K562 (cell line): ENCODE measurements around the gene PRM2. TPM values are rescaled to one million over a fixed set of nuclear protein-coding genes. Genes with fewer than 3 reads are reported as not detected.

Experiments
- ATF7 ChIP-seq: fragments of 450-650 bp; IDR thresholded peaks from 2 replicates; pipeline ENCODE4 v1.7.1; 2014; ENCODE audit warnings: mild to moderate bottlenecking, moderate library complexity
- CC2D1A ChIP-seq: fragments of 450-650 bp; IDR thresholded peaks from 2 replicates; pipeline ENCODE4 v1.6.1; 2017; ENCODE audit warnings: mild to moderate bottlenecking
- CCAR2 ChIP-seq: fragments of 200-400 bp; formaldehyde crosslinking; IDR thresholded peaks from 2 replicates; pipeline ENCODE4 v1.6.1; 2017; ENCODE audit warnings: mild to moderate bottlenecking, low read depth, low read length
- ETV1 ChIP-seq: fragments of 450-650 bp; conservative IDR thresholded peaks from 2 replicates; pipeline ENCODE4 v1.6.1; 2016; ENCODE audit warnings: missing genetic modification characterization, control low read depth, low read depth, missing compliant biosample characterization
- JUNB ChIP-seq: fragments of 450-650 bp; formaldehyde crosslinking; conservative IDR thresholded peaks from 2 replicates; pipeline ENCODE4 v1.4.0; 2020; ENCODE audit warnings: mild to moderate bottlenecking
- NUFIP1 ChIP-seq: fragments of 450-650 bp; IDR thresholded peaks from 2 replicates; pipeline ENCODE4 v1.6.1; 2018; ENCODE audit not compliant: partially characterized antibody
- RHOXF2B ChIP-seq: fragments of 250-450 bp; sonication (Bioruptor Pico); conservative IDR thresholded peaks from 2 replicates; pipeline ENCODE4 v1.5.1; 2021
- TBP ChIP-seq: optimal IDR thresholded peaks from 2 replicates; pipeline ENCODE3; 2011; ENCODE audit warnings: low read depth, low read length, improper control_type of control experiment
- ZNF431 ChIP-seq: sonication (generic); formaldehyde crosslinking; IDR thresholded peaks from 2 replicates; pipeline ENCODE4 v1.8.0; 2022; ENCODE audit warnings: mild to moderate bottlenecking, missing genetic modification reagents
- ZNF436 ChIP-seq: fragments of 250-450, 450-650 bp; sonication (Bioruptor Pico); formaldehyde crosslinking; IDR thresholded peaks from 2 replicates; pipeline ENCODE4 v1.7.0; 2020; ENCODE audit warnings: mild to moderate bottlenecking
- ZNF507 ChIP-seq: conservative IDR thresholded peaks from 2 replicates; pipeline ENCODE4 v1.6.1; 2017; ENCODE audit warnings: missing genetic modification characterization, missing compliant biosample characterization
- ZNF644 ChIP-seq: fragments of 200-800 bp; sonication (Bioruptor generic); IDR thresholded peaks from 2 replicates; pipeline ENCODE4 v1.6.1; 2016; ENCODE audit warnings: low read depth, missing genetic modification characterization, missing compliant biosample characterization
- ZNF830 ChIP-seq: fragments of 250-450 bp; sonication (Bioruptor Pico); IDR thresholded peaks from 2 replicates; pipeline ENCODE4 v1.5.0; 2021; ENCODE audit warnings: mild to moderate bottlenecking
- polyA plus RNA-seq, 8 experiments: library from polyadenylated mRNA; depleted of rRNA in 4 of 8; stranded (reverse) in 5 of 8; unstranded in 3 of 8; fragments of >200 nt; fragmentation: Nextera tagmentation in 2 of 8; fragmentation: Illumina TruSeq in 1 of 8; extraction: Ambion mirVana in 2 of 8; extraction: Trizol in 1 of 8; gene quantifications; 2 replicates each; pipeline versions ENCODE4 v1.2.1 to v1.2.3, GENCODE V29; 2011 to 2014; ENCODE audit warnings: inconsistent platforms in 1 of 8, missing spikeins in 1 of 8
- total RNA-seq, 7 experiments: library from RNA; depleted of rRNA in 6 of 7; stranded (reverse); fragments of >200 nt in 6 of 7; fragmentation: Illumina TruSeq in 2 of 7; extraction: Trizol in 2 of 7; gene quantifications; 2 replicates each; pipeline versions ENCODE4 v1.2.1 to v1.2.3, GENCODE V29; 2011 to 2021; ENCODE audit warnings: low replicate concordance in 1 of 7
- TF ChIP-seq, protein P1 (sequence below): fragments of 450-650 bp; IDR thresholded peaks from 2 replicates; pipeline ENCODE4 v1.7.1; 2018; ENCODE audit warnings: mild to moderate bottlenecking, low read depth; ENCODE audit not compliant: partially characterized antibody
- TF ChIP-seq, protein P2 (sequence below), 2 experiments: IDR thresholded peaks; 2 replicates each; pipeline ENCODE4 v1.6.1; 2011; ENCODE audit warnings: borderline replicate concordance in 1 of 2, control low read depth in 1 of 2, low read depth in 1 of 2, low read length in 1 of 2, mild to moderate bottlenecking in 1 of 2, mixed read lengths in 1 of 2, moderate library complexity in 1 of 2; ENCODE audit not compliant: insufficient read depth in 1 of 2, insufficient read length in 1 of 2, poor library complexity in 1 of 2, severe bottlenecking in 1 of 2; ENCODE audit errors: extremely low read depth in 1 of 2
- TF ChIP-seq, protein P3 (sequence below): fragments of 450-650 bp; IDR thresholded peaks from 2 replicates; pipeline ENCODE4 v1.7.0; 2016; ENCODE audit warnings: borderline replicate concordance
- TF ChIP-seq, protein P4 (sequence below), 2 experiments: IDR thresholded peaks in 1 of 2; conservative IDR thresholded peaks in 1 of 2; 2 replicates each; pipeline ENCODE4 v1.6.1; 2016; ENCODE audit warnings: low read depth in 2 of 2, mild to moderate bottlenecking in 1 of 2, missing compliant biosample characterization in 1 of 2, missing genetic modification characterization in 1 of 2, moderate library complexity in 1 of 2
- TF ChIP-seq, protein P5 (sequence below): sonication (generic); formaldehyde crosslinking; IDR thresholded peaks from 2 replicates; pipeline ENCODE4 v1.8.0; 2022; ENCODE audit warnings: mild to moderate bottlenecking, missing genetic modification reagents

PRM2 gene
- total and polyA plus RNA-seq, 9 of the 15 experiments (the other 6 are each of a cell fraction or from before 2014, with no cell fraction given): not detected

DNA sequence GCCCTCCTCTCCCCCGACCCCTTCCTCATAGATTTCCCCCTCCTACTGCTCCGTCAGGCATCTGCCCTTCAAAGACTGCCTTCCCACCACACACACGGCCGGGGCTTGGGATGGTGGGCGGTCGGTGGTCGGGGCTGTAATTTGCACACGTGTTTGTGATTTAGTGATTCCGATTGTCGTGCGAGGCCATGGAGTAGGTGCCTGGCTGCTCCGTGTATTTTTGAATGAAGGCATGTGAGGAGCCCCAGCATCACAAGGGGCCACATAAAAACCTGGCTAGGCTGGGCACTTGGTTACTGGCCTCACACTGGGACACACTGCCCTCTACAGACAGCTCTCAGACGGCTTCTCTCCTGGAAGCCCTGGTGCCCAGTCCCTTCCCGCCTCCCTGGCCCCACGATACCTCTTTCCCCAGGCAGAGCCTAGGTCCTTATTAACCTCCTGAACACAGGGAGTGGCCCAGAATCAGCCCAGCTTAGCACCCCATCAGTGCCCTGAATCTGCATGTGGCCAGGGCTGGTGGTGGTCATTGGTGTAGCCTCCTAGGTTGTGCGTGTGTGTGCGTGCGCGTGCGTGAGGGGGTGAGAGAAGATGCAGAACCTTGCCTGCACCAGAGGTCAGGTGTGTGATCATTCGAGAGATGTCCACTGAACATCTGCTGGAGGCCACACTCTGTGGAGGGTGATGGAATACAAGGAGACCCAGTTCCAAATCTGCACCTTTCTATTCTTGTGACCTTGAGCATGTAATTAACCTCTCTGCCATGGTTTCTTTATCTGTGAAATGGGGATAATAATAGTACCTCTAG, 18.9 kb downstream of the PRM2 start (continued):
- TF ChIP-seq, protein P1, sequence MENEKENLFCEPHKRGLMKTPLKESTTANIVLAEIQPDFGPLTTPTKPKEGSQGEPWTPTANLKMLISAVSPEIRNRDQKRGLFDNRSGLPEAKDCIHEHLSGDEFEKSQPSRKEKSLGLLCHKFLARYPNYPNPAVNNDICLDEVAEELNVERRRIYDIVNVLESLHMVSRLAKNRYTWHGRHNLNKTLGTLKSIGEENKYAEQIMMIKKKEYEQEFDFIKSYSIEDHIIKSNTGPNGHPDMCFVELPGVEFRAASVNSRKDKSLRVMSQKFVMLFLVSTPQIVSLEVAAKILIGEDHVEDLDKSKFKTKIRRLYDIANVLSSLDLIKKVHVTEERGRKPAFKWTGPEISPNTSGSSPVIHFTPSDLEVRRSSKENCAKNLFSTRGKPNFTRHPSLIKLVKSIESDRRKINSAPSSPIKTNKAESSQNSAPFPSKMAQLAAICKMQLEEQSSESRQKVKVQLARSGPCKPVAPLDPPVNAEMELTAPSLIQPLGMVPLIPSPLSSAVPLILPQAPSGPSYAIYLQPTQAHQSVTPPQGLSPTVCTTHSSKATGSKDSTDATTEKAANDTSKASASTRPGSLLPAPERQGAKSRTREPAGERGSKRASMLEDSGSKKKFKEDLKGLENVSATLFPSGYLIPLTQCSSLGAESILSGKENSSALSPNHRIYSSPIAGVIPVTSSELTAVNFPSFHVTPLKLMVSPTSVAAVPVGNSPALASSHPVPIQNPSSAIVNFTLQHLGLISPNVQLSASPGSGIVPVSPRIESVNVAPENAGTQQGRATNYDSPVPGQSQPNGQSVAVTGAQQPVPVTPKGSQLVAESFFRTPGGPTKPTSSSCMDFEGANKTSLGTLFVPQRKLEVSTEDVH: no peak
- TF ChIP-seq ZNF436 (CRISPR knock-in tag) (no peak), NUFIP1 (no peak), CC2D1A (0 out of 2 replicates have a peak, but pooled peaks have one; percentile 25), ETV1 (tag) (no peak), ZNF830 (no peak), ZNF507 (no peak), CCAR2 (no peak), TBP (no peak), ZNF644 (no peak), ZNF431 (CRISPR knock-in tag) (no peak), ATF7 (no peak), JUNB (CRISPR knock-in tag) (no peak), RHOXF2B (no peak)
- TF ChIP-seq, protein P2, sequence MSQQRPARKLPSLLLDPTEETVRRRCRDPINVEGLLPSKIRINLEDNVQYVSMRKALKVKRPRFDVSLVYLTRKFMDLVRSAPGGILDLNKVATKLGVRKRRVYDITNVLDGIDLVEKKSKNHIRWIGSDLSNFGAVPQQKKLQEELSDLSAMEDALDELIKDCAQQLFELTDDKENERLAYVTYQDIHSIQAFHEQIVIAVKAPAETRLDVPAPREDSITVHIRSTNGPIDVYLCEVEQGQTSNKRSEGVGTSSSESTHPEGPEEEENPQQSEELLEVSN (IDR thresholded peaks at IDR 0.05; ENCODE audit: borderline replicate concordance in 1 of 2, extremely low read depth in 1 of 2, insufficient read depth in 1 of 2, insufficient read length in 1 of 2, low read depth in 1 of 2, low read length in 1 of 2, poor library complexity in 1 of 2, severe bottlenecking in 1 of 2): peak; percentile 50 to 79
- TF ChIP-seq, protein P3, sequence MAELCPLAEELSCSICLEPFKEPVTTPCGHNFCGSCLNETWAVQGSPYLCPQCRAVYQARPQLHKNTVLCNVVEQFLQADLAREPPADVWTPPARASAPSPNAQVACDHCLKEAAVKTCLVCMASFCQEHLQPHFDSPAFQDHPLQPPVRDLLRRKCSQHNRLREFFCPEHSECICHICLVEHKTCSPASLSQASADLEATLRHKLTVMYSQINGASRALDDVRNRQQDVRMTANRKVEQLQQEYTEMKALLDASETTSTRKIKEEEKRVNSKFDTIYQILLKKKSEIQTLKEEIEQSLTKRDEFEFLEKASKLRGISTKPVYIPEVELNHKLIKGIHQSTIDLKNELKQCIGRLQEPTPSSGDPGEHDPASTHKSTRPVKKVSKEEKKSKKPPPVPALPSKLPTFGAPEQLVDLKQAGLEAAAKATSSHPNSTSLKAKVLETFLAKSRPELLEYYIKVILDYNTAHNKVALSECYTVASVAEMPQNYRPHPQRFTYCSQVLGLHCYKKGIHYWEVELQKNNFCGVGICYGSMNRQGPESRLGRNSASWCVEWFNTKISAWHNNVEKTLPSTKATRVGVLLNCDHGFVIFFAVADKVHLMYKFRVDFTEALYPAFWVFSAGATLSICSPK: no peak
- TF ChIP-seq, protein P4, sequence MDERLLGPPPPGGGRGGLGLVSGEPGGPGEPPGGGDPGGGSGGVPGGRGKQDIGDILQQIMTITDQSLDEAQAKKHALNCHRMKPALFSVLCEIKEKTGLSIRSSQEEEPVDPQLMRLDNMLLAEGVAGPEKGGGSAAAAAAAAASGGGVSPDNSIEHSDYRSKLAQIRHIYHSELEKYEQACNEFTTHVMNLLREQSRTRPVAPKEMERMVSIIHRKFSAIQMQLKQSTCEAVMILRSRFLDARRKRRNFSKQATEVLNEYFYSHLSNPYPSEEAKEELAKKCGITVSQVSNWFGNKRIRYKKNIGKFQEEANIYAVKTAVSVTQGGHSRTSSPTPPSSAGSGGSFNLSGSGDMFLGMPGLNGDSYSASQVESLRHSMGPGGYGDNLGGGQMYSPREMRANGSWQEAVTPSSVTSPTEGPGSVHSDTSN (CRISPR knock-in tag; IDR thresholded peaks at IDR 0.05; ENCODE audit: low read depth): no peak
- TF ChIP-seq, protein P4 (tag; conservative IDR thresholded peaks at IDR 0.05; ENCODE audit: low read depth): no peak
- TF ChIP-seq, protein P5, sequence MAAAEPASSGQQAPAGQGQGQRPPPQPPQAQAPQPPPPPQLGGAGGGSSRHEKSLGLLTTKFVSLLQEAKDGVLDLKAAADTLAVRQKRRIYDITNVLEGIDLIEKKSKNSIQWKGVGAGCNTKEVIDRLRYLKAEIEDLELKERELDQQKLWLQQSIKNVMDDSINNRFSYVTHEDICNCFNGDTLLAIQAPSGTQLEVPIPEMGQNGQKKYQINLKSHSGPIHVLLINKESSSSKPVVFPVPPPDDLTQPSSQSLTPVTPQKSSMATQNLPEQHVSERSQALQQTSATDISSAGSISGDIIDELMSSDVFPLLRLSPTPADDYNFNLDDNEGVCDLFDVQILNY: peak; percentile 47; the same call in 1 of the 2 replicates
